ENCODE results near the gene GSG1.

Gene GSG1

GRCh38 chr12:13124656-13125505, 21.4 kb upstream of the GSG1 start:
- no peak for DNase-seq (ENCODE audit: low read depth, low spot score)
- H3K4me3 ChIP-seq (ENCODE audit: low read length), result no peak overlapping the region

GRCh38 chr12:13121568-13121967, 18.1 kb upstream of the GSG1 start:
- DNase-seq (ENCODE audit: low read depth, low spot score), result no peak
- no peak overlapping the region for H3K4me3 ChIP-seq (ENCODE audit: low read length)

GRCh38 chr12:13120413-13120812, 16.9 kb upstream of the GSG1 start:
- DNase-seq (ENCODE audit: low read depth, low spot score), result no peak
- H3K4me3 ChIP-seq (ENCODE audit: low read length), result no peak overlapping the region

GRCh38 chr12:13119826-13120225, 16.4 kb upstream of the GSG1 start:
- DNase-seq (ENCODE audit: low read depth, low spot score), result no peak
- H3K4me3 ChIP-seq (ENCODE audit: low read length), result no peak overlapping the region

GRCh38 chr12:13117029-13117428, 13.6 kb upstream of the GSG1 start:
- no peak overlapping the region for H3K4me3 ChIP-seq (ENCODE audit: low read length)
- no peak for DNase-seq (ENCODE audit: low read depth, low spot score)

- H3K4me3 ChIP-seq (ENCODE audit: low read length), result no peak overlapping the region
These were observed 12.8 kb upstream of the GSG1 start for GRCh38 chr12:13116259-13116658.

GRCh38 chr12:13114251-13115052, 11.0 kb upstream of the GSG1 start:
- no peak overlapping the region for H3K4me3 ChIP-seq (ENCODE audit: low read length)
- no peak for DNase-seq (ENCODE audit: low read depth, low spot score)

More at GRCh38 chr12:13116259-13116658, 12.8 kb upstream of the GSG1 start:
- no peak for DNase-seq (ENCODE audit: low read depth, low spot score)

- no peak for DNase-seq (ENCODE audit: low read depth, low spot score)
- H3K4me3 ChIP-seq (ENCODE audit: low read length), result no peak overlapping the region
These were observed 9.5 kb upstream of the GSG1 start for GRCh38 chr12:13112968-13113367.

GRCh38 chr12:13106666-13107065, 3.2 kb upstream of the GSG1 start:
- no peak overlapping the region for H3K4me3 ChIP-seq (ENCODE audit: low read length)
- DNase-seq (ENCODE audit: low read depth, low spot score), result no peak

GRCh38 chr12:13105781-13106180, 2.3 kb upstream of the GSG1 start:
- H3K4me3 ChIP-seq (ENCODE audit: low read length), result no peak overlapping the region
- DNase-seq (ENCODE audit: low read depth, low spot score), result no peak

- H3K4me3 ChIP-seq (ENCODE audit: low read length), result no peak overlapping the region
- DNase-seq (ENCODE audit: low read depth, low spot score), result no peak
These were observed 942 bp upstream of the GSG1 start for GRCh38 chr12:13104409-13104808.

GRCh38 chr12:13102461-13103195, 839 bp downstream of the GSG1 start:
- H3K4me3 ChIP-seq (ENCODE audit: low read length), result no peak overlapping the region
- DNase-seq (ENCODE audit: low read depth, low spot score), result no peak

GRCh38 chr12:13101821-13102375, 1.6 kb downstream of the GSG1 start:
- DNase-seq (ENCODE audit: low read depth, low spot score), result no peak

GRCh38 chr12:13100882-13101769, 2.3 kb downstream of the GSG1 start:
- peak; percentile 84 for DNase-seq (ENCODE audit: low read depth, low spot score)
- peak overlapping the region; percentile 58 for H3K4me3 ChIP-seq (ENCODE audit: low read length)

More at GRCh38 chr12:13101821-13102375, 1.6 kb downstream of the GSG1 start:
- H3K4me3 ChIP-seq (ENCODE audit: low read length), result peak overlapping the region; percentile 58

- H3K4me3 ChIP-seq (ENCODE audit: low read length), result peak overlapping the region; percentile 58
- DNase-seq (ENCODE audit: low read depth, low spot score), result no peak
These were observed 2.9 kb downstream of the GSG1 start for GRCh38 chr12:13100605-13100881.

GRCh38 chr12:13099844-13100604, 3.4 kb downstream of the GSG1 start:
- DNase-seq (ENCODE audit: low read depth, low spot score), result no peak
- no peak overlapping the region for H3K4me3 ChIP-seq (ENCODE audit: low read length)

GRCh38 chr12:13099066-13099843, 4.2 kb downstream of the GSG1 start:
- H3K4me3 ChIP-seq (ENCODE audit: low read length), result no peak overlapping the region
- no peak for DNase-seq (ENCODE audit: low read depth, low spot score)
